Neural cell (in vitro differentiated cells): ENCODE data around the gene GAL. TPM values are rescaled to one million over a fixed set of nuclear protein-coding genes. Genes with fewer than 3 reads are reported as not detected.

ENCODE experiments used
- H2AFZ ChIP-seq: fragments of 200-600, 300-800 bp; sonication (generic), shearing (Covaris generic); 2 replicates; pipeline ENCODE4 v1.6.0; 2014; ENCODE audit warnings: low read depth, mild to moderate bottlenecking, antibody characterized with exemption, low read length, moderate library complexity
- H3F3A ChIP-seq: fragments of 200-600 bp; shearing (Covaris generic); 2 replicates; pipeline ENCODE4 v1.6.1; 2016; ENCODE audit warnings: mild to moderate bottlenecking, moderate library complexity, mixed read lengths, antibody characterized with exemption, low read length; ENCODE audit not compliant: insufficient read depth, poor library complexity, severe bottlenecking
- H3K27ac ChIP-seq: fragments of 200-600, 300-800 bp; sonication (generic), shearing (Covaris generic); 2 replicates; pipeline ENCODE4 v1.5.1; 2014; ENCODE audit warnings: mild to moderate bottlenecking, low read length, moderate library complexity
- H3K27me3 ChIP-seq: fragments of 300-800, 200-600 bp; sonication (generic), shearing (Covaris generic); 2 replicates; pipeline ENCODE4 v1.6.0; 2014; ENCODE audit warnings: mild to moderate bottlenecking, low read depth, low read length, moderate library complexity; ENCODE audit not compliant: insufficient read depth
- H3K36me3 ChIP-seq: fragments of 300-800, 200-600 bp; sonication (generic), shearing (Covaris generic); 2 replicates; pipeline ENCODE4 v1.5.1; 2014; ENCODE audit warnings: mild to moderate bottlenecking, antibody characterized with exemption, low read length, moderate library complexity; ENCODE audit not compliant: insufficient read depth
- H3K4me2 ChIP-seq: fragments of 300-800, 200-600 bp; sonication (generic), shearing (Covaris generic); 2 replicates; pipeline ENCODE4 v1.6.0; 2014; ENCODE audit warnings: mild to moderate bottlenecking, low read length
- H3K4me3 ChIP-seq: fragments of 300-800, 200-600 bp; sonication (generic), shearing (Covaris generic); 2 replicates; pipeline ENCODE4 v1.5.1; 2014; ENCODE audit warnings: mild to moderate bottlenecking, low read length, moderate library complexity
- H3K79me2 ChIP-seq: fragments of 200-600 bp; shearing (Covaris generic); replicated peaks from 2 replicates; pipeline ENCODE4 v1.6.0; 2014; ENCODE audit warnings: mild to moderate bottlenecking, low read length, moderate library complexity; ENCODE audit not compliant: insufficient read depth
- H3K9ac ChIP-seq: fragments of 300-800, 200-600 bp; sonication (generic), shearing (Covaris generic); 2 replicates; pipeline ENCODE4 v1.6.1; 2016; ENCODE audit warnings: mild to moderate bottlenecking, low read length, mixed read lengths
- H3K9me2 ChIP-seq: fragments of 200-600 bp; shearing (Covaris generic); 2 replicates; pipeline ENCODE4 v1.6.1; 2016; ENCODE audit warnings: mild to moderate bottlenecking, low read length, mixed read lengths; ENCODE audit not compliant: insufficient read depth
- H3K9me3 ChIP-seq: fragments of 200-600, 300-800 bp; sonication (generic), shearing (Covaris generic); 2 replicates; pipeline ENCODE4 v1.6.1; 2016; ENCODE audit warnings: mild to moderate bottlenecking, mixed run types, low read length, moderate library complexity, mixed read lengths
- H4K20me1 ChIP-seq: fragments of 200-600 bp; shearing (Covaris generic); 2 replicates; pipeline ENCODE4 v1.6.1; 2016; ENCODE audit warnings: mild to moderate bottlenecking, mixed run types; ENCODE audit not compliant: insufficient read depth
- CTCF ChIP-seq: fragments of 450-650 bp; IDR thresholded peaks from 2 replicates; pipeline ENCODE4 v1.5.1; 2014; ENCODE audit warnings: antibody characterized with exemption, mild to moderate bottlenecking, moderate library complexity; ENCODE audit not compliant: poor library complexity, severe bottlenecking
- EP300 ChIP-seq: fragments of 450-650 bp; conservative IDR thresholded peaks from 2 replicates; pipeline ENCODE4 v1.6.1; 2014; ENCODE audit warnings: antibody characterized with exemption, mild to moderate bottlenecking, moderate library complexity; ENCODE audit not compliant: poor library complexity, severe bottlenecking
- EZH2 ChIP-seq: fragments of 200-600, 300-800 bp; shearing (Covaris generic), sonication (generic); IDR thresholded peaks from 2 replicates; pipeline ENCODE4 v1.6.1; 2014; ENCODE audit warnings: antibody characterized with exemption, low read length, borderline replicate concordance, mild to moderate bottlenecking; ENCODE audit not compliant: insufficient read depth, poor library complexity, severe bottlenecking
- MXI1 ChIP-seq: fragments of 450-650 bp; conservative IDR thresholded peaks from 2 replicates; pipeline ENCODE4 v1.6.1; 2014; ENCODE audit warnings: antibody characterized with exemption, mild to moderate bottlenecking; ENCODE audit not compliant: poor library complexity, severe bottlenecking
- POLR2AphosphoS5 ChIP-seq: IDR thresholded peaks from 2 replicates; pipeline ENCODE4 v1.6.1; 2012
- RAD21 ChIP-seq: fragments of 450-650 bp; conservative IDR thresholded peaks from 2 replicates; pipeline ENCODE4 v1.6.1; 2014; ENCODE audit warnings: antibody characterized with exemption, mild to moderate bottlenecking, moderate library complexity
- REST ChIP-seq: IDR thresholded peaks from 2 replicates; pipeline ENCODE4 v1.6.1; 2012; ENCODE audit warnings: borderline replicate concordance
- SMC3 ChIP-seq: fragments of 450-650 bp; conservative IDR thresholded peaks from 2 replicates; pipeline ENCODE4 v1.6.1; 2014; ENCODE audit warnings: antibody characterized with exemption, mild to moderate bottlenecking, moderate library complexity; ENCODE audit not compliant: poor library complexity
- TAF1 ChIP-seq: IDR thresholded peaks from 2 replicates; pipeline ENCODE4 v1.6.1; 2012; ENCODE audit warnings: low read depth
- polyA plus RNA-seq: library from polyadenylated mRNA; depleted of rRNA; stranded (reverse); fragments of >200 nt; gene quantifications from 2 replicates; pipeline ENCODE4 v1.2.3, GENCODE V29; 2014

GAL gene
- polyA plus RNA-seq, 1 donor from 2014 or later = 2.1 TPM

DNA sequence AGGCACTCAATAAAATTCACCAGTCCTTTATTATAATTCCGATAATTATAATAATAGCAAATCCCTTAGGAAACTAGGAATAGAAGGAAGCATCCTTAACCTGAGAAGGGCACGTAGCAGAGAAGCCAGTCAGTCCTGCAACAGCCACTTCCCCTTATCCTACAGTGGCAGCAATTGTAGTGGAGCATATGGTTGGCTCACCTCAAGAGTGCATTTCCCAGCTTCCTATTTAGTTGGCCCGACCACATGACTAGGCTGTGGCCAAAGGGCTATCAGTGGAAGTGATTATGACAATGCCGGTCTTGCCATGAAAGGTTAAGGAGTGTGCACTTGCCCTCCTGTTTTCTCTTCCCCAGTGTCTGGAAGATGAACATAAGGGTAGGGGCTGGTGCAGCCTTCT lies 39.9 kb downstream of the GAL start:
- H3K27ac ChIP-seq = no peak overlapping the region
- no peak overlapping the region for H2AFZ ChIP-seq
- no peak overlapping the region for H3K4me2 ChIP-seq
- H3K9ac ChIP-seq = no peak overlapping the region
- H3K9me3 ChIP-seq = peaks cover 10% of the 10 kb centered on the region
- H4K20me1 ChIP-seq = no peaks in the 10 kb centered on the region
- TF ChIP-seq TAF1 = no peak
- no peak for TF ChIP-seq RAD21
- no peak for TF ChIP-seq REST
- no peak for TF ChIP-seq POLR2AphosphoS5
- TF ChIP-seq MXI1 = no peak
- no peak for TF ChIP-seq EZH2
- no peak for TF ChIP-seq SMC3
- TF ChIP-seq EP300 = no peak
- no peaks in the 10 kb centered on the region for H3K9me2 ChIP-seq
- no peaks in the 10 kb centered on the region for H3K36me3 ChIP-seq
- H3K79me2 ChIP-seq = no peaks in the 10 kb centered on the region
- no peak overlapping the region for H3K4me3 ChIP-seq
- H3F3A ChIP-seq = no peaks in the 10 kb centered on the region
- no peaks in the 10 kb centered on the region for H3K27me3 ChIP-seq

DNA sequence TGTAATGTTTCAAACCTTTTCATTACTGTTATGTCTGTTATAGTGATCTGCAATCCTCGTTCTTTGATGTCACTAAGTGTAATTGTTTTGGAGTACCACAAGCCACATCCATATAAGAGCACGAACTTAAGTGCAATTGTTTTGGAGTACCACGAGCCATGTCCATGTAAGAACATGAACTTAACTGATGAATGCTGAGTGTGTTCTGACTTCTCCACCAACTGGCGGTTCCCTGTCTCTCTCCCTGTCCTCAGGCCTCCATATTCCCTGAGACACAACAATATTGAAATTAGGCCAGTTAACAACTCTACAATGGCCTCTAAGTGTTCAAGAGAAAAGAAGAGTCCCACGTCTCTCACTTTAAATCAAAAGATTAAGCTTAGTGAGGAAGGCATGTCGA lies 43.4 kb downstream of the GAL start:
- H3K79me2 ChIP-seq = no peaks in the 10 kb centered on the region
- H3K9me3 ChIP-seq = no peaks in the 10 kb centered on the region
- no peaks in the 10 kb centered on the region for H3K27me3 ChIP-seq
- no peaks in the 10 kb centered on the region for H3F3A ChIP-seq
- H3K27ac ChIP-seq = no peak overlapping the region
- H3K9ac ChIP-seq = no peak overlapping the region
- H3K36me3 ChIP-seq = no peaks in the 10 kb centered on the region
- no peak overlapping the region for H3K4me2 ChIP-seq
- H3K4me3 ChIP-seq = no peak overlapping the region
- TF ChIP-seq TAF1 = no peak
- no peak for TF ChIP-seq EZH2
- no peak for TF ChIP-seq SMC3
- TF ChIP-seq RAD21 = no peak
- TF ChIP-seq CTCF = no peak
- no peak for TF ChIP-seq EP300
- no peak for TF ChIP-seq POLR2AphosphoS5
- no peak for TF ChIP-seq MXI1
- TF ChIP-seq REST = no peak
- H4K20me1 ChIP-seq = no peaks in the 10 kb centered on the region
- H3K9me2 ChIP-seq = no peaks in the 10 kb centered on the region
- no peak overlapping the region for H2AFZ ChIP-seq
